ELR (cell line): Measurements from ENCODE around the gene XPO6.

Source experiments
- DNase-seq: peaks from one replicate; pipeline ENCODE4 v3.0.0-alpha.2; 2015; ENCODE audit warnings: low read depth

XPO6 gene

GRCh38 chr16:28208131-28208530, 3.6 kb downstream of the XPO6 start:
- DNase-seq = no peak

- no peak for DNase-seq
These were observed 4.4 kb downstream of the XPO6 start for GRCh38 chr16:28207399-28207798.

- no peak for DNase-seq
These were observed 5.8 kb downstream of the XPO6 start for GRCh38 chr16:28205974-28206373.

DNA sequence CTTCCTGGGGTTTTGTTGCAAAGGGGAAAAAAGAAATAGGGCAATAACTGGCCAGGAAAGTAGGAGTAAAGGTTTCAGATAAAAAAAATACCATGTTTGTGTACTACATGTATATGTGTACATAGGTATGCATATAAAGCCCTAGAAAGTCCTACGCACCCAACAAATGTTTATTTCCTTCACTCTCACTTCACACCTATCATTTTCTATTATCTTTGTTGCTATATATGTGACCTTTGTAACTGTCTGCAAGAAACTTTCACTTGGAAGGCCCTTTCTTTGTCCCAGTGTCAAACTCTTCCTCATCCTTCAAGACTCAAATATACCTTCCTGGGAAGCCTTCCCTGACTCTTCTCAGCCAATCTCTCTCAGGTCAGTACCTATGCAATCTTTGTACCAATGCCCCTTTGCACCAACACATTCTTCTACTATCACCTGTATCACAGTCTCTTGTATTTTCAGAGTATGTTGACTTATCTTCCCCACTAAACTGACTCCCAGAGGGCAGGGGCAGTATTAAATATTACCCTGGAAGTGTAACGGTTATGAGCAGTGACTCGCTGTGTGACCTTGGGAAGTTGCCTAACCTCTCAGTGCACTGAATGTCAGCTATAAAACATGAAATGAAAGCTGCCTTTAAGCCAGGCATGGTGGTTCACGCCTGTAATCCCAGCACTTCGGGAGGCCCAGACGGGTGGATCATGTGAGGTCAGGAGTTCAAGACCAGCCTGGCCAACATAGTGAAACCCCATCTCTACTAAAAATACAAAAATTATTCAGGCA, 6.5 kb downstream of the XPO6 start:
- DNase-seq = no peak

GRCh38 chr16:28204622-28205021, 7.1 kb downstream of the XPO6 start:
- no peak for DNase-seq

DNA sequence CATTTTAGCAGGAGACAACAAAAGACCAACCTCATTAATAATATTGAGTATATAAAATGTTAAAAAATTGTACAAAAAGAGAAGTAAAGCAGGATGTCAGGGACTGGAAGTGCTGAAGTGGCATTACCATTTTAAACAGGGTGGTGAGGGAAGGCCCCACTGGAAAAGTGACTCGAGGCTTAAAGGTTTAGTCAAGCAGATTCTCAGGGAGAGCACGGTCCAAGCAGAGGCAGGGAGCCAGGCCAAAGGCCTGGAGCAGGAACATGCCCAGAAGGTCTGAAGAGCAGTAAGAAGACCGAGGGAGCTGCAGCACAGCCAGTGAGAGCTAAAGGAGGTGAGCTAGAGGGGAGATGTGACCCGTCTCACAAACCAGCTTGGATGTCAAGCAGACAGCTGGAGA, 7.6 kb downstream of the XPO6 start:
- no peak for DNase-seq

- peak; percentile 62 for DNase-seq
These were observed 9.5 kb downstream of the XPO6 start for GRCh38 chr16:28202147-28202746.

DNA sequence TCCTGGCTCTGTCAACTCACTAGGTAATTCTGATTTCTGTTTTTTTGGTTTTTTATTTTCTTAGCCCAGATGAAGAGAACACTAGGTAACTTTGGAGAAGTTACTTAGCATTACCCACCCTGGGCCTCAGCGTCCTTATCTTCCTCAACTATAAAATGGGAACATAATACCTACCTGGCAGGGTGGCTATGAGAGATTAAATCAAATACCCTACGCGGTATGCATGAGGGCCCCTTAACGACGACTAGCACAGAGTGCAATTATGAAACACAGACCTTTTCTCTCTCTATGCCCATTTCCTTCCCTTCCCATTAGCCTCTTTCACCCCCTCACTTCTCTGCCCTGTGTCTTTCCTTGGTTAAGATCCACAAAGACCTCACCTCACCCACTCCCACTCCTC, 11.1 kb downstream of the XPO6 start:
- no peak for DNase-seq

GRCh38 chr16:28196387-28196987, 15.3 kb downstream of the XPO6 start:
- DNase-seq = no peak

GRCh38 chr16:28195859-28196258, 15.9 kb downstream of the XPO6 start:
- DNase-seq = no peak

DNA sequence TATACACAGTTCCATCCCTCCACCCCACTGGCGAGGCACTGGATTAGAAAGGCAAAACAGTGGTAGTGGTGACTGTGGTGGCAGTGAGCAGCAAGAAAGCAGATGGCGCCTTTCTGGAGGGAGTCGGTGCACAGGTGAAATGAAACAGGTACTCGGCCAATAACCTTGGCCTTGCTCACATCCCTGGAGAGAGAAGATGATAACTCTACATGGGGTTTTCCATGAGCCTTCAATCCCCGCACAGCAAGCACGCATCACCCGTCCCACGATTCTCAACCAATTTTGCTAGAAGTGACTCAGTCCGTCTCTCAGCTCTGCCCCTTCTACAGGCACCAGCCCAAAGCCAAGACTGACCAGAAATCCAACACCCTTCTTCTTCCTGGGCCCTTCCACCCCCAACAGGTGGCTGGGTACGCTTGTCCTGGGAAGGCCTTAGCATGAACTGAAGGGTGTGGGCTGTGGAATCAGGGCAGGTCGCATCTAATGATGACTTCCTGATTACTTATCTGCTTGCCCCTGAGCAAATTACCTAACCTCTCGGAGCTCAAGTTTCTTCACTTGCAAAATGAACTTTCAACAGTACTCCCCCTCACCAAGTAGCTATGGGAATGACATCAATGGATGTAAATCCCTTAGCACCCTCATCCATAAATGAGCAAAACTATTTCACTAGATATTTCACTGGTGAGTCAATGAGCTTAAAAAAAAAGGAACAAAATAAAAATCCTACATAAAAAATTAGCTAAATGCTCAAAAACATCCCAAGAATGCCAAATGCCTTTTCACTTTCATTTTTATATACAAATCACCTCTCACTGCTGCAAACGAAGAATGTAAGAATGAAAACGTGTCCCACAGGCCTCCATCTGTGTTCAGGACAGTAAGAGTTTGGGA, 18.0 kb downstream of the XPO6 start:
- peak; percentile 93 for DNase-seq

- DNase-seq = no peak
These were observed 18.8 kb downstream of the XPO6 start for GRCh38 chr16:28192806-28193529.

DNA sequence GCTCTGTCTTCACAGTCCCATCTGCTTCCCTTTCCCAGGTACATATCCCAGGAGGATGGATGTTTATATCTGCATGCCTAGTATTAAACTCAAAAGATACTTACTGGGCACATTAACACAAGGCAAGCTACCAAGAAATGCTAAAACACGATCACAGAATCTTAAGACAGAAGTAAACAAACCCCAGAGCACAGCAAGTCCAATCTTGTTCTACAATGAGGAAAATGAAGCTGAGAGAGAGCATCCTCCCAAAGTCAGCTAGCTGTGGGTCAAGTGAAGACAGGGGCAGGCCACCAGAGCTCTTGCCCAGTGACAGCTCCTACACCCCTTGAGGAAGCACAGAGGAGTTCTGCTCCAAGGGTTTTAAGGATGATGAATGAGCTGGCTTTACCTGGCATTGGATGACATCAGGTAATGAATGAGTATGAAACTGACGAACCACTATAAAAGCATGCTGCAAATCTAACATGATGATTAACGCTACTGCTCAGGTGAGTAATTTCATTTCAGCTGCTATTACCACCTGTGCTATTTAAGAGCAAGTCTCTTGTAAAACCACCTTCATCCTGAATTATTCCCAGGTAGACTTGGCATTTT, 20.3 kb downstream of the XPO6 start:
- DNase-seq = no peak

- peak; percentile 63 for DNase-seq
These were observed 22.5 kb downstream of the XPO6 start for GRCh38 chr16:28189245-28189644.

GRCh38 chr16:28188085-28188916, 23.5 kb downstream of the XPO6 start:
- no peak for DNase-seq

DNA sequence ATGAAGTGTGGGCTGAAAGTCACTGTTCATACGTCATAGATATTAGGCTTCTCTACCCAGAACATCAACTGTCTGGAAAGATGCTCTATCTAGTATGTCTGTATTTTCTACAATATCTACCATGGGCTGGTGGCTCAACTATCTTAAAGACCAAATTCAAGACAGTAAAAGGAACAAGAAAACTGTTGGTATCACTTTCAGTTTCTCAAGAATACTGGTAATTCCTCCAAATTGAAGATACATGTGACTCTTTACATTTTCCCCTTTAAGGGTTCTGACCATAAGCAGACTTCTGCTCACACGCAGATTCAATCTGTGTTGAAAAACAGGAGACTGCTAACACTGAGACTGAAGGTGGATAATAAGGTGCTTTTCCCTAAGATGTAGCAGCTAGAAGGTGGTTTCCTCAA, 24.2 kb downstream of the XPO6 start:
- no peak for DNase-seq

- peak; percentile 88 for DNase-seq
These were observed 25.0 kb downstream of the XPO6 start for GRCh38 chr16:28186752-28187151.

- DNase-seq = no peak
These were observed 26.1 kb downstream of the XPO6 start for GRCh38 chr16:28185696-28186095.

- no peak for DNase-seq
These were observed 27.1 kb downstream of the XPO6 start for GRCh38 chr16:28184625-28185024.

DNA sequence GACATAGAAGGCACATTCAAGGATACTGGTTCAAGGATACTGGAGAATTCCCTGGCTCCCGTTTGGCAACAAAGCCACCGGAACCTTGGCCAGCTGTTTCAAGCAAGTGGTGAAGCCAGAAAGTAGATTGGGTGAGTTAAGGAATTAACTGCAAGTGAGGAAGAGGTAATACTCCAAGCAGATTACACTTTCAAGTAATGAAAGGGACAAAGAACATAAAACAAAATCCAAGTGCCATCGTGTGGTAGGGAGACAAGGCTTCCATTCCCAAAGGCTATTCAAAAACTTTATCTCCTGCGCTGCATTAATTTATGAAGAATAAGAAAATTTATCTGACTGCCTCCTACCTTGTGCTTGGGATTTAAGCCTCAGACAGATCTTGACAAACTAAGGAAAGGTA, 27.8 kb downstream of the XPO6 start:
- no peak for DNase-seq
